HuH-7 (cell line): ENCODE measurements around the gene DOCK9.

Experiments
- DNase-seq: peaks from one replicate; pipeline ENCODE4 v3.0.0; 2011; ENCODE audit warnings: low spot score

The DOCK9 gene

GRCh38 chr13:98975822-98976261 lies 2.0 kb downstream of the DOCK9 start:
- DNase-seq = no peak

DNA sequence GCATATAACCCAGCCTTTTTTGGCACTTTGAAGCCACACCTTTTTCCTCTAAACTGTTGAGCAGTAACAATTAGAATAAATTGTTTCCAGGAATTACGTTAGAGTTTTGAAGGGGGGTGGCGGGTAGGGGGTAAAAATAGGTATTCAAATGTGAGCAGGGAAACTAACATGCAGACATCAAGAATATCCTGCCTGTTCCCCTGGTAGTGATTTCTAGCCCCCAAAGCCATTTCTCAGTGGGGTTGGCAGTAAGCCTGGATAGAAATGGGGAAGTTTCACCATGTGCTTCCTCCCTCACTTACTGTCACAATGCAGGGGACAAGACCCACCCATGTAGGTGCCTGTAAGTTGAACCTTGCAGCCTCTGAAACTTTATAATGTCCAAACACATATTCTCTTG lies 3.8 kb downstream of the DOCK9 start:
- DNase-seq = no peak

- no peak for DNase-seq
These were observed 5.2 kb downstream of the DOCK9 start for GRCh38 chr13:98972627-98973026.

GRCh38 chr13:98972059-98972458 lies 5.8 kb downstream of the DOCK9 start:
- no peak for DNase-seq

- no peak for DNase-seq
These were observed 7.5 kb downstream of the DOCK9 start for GRCh38 chr13:98970330-98970729.

DNA sequence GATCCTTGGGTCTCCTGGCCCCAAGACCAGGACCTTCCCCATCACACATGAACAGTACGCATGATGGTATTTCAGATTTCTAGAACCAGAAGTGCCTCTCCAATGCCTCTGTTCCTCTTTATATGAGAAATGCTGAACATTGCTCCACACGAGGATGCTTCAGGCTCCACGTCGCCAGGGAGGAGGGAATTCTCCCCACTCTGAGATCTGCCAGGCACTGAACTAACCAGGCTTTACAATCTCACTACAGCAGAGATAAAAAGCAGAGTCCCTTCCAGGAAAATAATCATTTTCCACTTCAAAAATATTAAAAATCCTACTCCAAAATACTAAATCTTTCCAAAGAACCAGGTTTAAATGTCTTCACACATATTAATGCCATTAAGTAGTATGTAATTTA lies 10.4 kb downstream of the DOCK9 start:
- DNase-seq = no peak

DNA sequence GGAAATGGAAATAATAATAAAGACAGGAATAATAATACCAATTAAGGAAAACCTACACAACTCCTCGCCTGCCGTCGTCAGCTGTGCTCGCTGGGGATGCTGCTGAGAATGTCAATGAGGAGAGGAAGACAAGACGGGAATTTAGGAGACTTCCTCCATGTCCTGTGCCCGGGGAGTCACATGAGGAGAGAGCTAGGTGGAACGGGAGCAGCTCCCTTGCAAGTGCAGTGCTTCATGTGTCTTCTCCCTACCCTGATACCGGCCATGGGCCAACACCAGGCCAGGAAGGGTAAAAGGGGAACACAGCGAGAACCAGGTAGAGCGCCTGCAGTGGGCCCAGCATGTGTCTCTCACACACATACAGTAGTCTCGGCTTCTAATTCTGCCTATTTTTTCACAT lies 11.8 kb downstream of the DOCK9 start:
- no peak for DNase-seq

- DNase-seq = no peak
These were observed 12.5 kb downstream of the DOCK9 start for GRCh38 chr13:98965325-98965724.

DNA sequence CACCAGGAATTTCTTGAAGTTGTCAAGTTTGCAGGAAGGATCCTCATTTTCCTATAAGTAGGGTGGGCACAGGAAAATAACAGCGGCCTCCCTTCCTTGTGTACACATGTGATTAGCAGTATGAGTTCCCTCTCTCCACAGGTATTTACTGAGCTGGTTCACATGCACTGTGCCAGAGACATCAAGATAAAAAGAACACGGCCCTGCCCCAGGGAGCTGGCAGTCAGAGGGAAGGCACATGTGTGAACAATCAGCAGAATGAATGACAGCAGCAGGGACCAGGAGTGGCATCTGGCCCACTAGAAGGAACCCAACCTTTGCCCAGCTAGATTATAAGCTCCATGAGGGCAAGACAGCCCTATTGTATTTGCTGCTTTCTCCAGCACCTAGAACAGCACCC lies 13.9 kb downstream of the DOCK9 start:
- DNase-seq = no peak

DNA sequence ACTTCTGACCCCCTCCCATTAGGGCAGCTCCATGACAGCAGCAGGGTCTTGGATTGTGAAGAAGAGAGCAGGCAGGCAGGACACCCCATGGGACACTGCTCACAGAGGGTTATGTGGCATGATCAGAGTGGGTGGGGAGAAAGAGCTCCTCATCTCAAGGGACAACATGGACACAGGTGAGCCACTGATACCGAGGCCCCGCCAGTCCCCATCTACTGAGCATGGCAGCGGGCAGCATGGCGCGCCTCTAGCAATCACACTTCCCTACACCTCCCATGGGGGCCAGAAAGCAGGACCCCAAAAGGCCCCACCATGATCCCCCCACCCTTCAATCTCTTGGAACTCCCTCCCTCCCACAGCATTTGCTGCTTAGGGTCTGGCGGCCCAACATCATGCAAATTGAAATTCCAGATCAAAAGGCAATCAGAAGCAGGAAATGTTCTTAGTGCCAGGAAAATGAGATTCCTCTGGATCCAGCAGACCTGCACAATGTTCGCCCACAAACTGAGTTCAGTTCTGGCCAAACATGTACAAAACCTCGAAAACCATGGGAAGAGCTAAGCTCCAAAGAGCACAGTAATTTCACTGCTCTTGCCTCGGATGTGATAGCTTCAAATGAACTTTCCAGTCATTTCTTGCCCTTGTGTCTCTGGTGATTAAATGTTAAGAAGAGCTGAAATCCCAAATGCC lies 14.8 kb downstream of the DOCK9 start:
- no peak for DNase-seq

DNA sequence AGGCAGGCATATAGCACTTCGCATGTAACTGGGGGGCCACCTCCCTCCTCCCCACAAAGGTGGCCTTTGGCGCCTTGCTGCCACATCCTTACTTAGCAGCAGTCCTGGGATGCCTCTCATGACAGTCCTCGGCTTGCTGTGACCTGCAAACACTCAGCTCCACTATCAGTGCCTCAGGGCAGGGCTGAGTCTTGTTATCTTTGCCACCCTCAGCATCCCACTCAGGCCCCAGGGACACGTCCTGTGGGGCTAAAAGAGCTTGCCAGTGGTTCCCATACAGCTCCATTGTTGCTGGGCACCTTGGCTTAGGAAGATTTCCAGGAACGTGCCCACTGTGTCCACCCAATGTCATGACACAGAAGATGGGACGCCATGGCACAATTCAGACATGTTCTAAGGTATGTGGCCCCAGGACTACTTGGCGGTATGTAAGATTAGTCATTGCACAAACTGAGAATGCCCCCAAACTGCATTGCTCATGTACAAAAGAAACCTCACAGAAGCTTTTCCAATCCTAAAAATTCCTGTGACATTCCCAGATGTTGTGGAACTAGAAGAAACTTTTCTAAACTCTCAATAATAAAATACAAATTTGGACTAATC lies 16.3 kb downstream of the DOCK9 start:
- DNase-seq = no peak

DNA sequence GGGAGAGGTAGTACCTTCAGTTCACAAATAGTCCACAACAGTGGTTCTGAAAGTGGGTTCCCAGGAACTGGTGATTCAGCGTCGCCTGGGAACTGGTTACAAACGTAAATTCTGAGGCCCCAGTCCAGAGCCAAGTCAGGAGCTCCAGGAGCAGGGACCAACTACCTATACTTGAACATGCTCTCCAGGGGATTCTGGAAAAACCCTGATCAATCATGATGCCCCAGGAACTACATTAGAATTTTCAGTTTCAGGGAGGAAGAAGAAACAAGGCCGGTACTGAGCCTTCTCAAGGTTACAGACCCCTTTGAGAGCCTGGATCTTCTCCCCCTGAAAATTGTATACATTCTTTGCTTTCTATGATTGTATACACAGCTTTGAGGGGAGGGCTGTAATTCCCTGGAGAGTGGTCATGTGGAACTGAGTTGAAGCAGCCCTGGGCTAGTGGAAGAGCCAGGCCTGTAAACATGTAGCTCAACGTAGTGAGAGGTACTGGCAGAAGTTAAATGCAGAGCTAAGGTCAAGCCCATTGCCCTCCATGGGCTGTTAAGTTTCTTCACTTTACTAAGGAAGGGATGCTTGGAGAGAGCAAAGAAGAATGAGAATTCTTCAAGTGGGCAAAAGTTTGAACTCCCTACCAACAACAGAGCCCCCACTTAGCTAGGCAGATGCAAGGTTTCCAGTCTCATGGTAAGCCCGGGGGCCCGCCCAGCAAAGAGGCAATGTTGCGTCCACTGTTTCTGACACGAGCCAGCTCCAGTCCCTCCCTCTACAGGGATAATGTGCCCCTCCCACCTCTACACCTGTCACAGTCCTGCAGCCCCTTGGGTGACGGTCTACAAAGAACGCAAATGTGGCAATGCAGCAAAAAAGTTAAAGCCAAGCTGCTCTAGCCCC lies 17.0 kb downstream of the DOCK9 start:
- no peak for DNase-seq

- no peak for DNase-seq
These were observed 17.9 kb downstream of the DOCK9 start for GRCh38 chr13:98959786-98960605.

- DNase-seq = no peak
These were observed 18.6 kb downstream of the DOCK9 start for GRCh38 chr13:98959291-98959690.

- no peak for DNase-seq
These were observed 19.4 kb downstream of the DOCK9 start for GRCh38 chr13:98958443-98958794.

- no peak for DNase-seq
These were observed 20.0 kb downstream of the DOCK9 start for GRCh38 chr13:98957731-98958442.

DNA sequence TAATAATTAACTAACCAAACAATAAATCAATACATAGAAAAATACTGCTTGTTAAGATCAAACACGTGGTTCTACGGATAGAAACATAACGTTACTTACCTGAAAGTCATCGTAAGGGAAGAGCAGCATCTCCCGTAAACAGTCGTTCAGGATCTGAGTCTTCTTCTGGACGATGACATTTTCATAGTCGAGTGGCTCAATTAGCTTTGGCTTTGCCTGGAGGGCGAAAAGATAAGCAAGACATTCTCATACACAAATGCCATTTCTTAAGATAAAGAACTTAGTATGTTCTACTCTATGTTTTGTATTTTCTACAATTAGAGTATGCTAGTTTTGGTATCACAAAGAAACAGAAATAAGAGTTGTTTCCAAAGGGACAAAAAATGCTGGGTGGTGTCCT lies 22.5 kb downstream of the DOCK9 start:
- no peak for DNase-seq

DNA sequence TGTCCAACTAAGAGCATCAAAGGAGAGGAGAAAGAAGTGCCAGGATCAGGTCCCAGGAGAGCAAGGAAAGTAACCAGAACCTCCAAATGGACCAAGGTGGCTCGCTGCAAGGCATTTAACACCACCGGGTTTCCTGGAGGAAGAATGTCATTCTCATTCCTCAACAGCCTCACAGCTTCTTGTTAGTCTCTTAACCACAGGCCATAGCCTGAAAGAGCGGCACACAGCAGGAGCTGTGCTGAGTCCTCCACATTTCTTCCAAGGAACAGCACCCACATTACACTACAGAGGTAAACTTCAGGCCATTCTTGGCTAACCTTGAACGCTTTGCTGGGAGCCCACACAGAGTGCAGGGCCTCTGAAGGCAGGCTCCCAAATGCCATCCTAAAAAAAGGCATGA lies 23.6 kb downstream of the DOCK9 start:
- no peak for DNase-seq

- DNase-seq = no peak
These were observed 26.6 kb downstream of the DOCK9 start for GRCh38 chr13:98951266-98951665.

DNA sequence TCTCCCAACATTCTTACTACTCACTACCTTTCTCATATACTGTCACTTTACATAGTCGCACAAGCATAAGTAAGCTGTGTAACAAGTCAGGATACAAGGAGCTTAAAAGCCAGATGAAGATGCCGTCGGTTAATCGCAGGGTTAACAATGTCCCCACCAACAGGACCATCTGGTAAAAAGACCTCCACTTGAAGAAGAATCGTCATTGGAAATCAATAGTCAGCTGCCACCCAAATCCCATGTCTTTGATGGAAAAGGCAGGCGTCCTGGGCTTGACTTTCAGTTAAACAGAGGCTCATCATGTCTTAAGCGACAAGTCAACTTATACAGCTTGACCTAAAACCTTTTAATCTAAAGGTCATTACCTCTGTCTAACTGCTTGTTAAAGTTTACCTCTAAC lies 27.2 kb downstream of the DOCK9 start:
- DNase-seq = no peak

DNA sequence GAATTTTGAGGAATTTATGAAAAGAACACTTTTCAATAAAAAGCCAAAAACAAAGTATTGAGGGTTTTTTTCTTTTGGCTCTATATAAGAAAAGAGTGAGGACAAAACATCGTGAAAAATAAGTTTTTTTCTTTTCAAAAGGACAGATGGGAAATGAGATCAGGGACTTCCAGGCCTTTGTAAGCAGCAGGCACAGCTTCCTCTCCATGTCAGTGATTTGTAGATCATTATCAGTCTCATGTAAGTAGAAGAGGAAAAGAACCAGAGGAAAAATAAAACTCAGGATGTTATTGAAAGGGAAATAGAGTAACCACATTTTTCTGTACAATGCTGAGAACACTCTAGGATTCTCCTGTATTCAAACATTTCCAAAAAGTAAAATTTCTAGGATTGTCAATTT lies 29.9 kb downstream of the DOCK9 start:
- DNase-seq = no peak
